Hepatocyte (in vitro differentiated cells): ENCODE results near the gene PTCD1. TPM values are rescaled to one million over a fixed set of nuclear protein-coding genes. Genes with fewer than 3 reads are reported as not detected.

Experiments
- DNase-seq: peaks from one replicate; pipeline ENCODE4 v3.0.0-alpha.2; 2016; ENCODE audit warnings: low spot score
- H2AFZ ChIP-seq: fragments of 200-600 bp; sonication (generic); 2 replicates; pipeline ENCODE4 v1.6.0; 2016; ENCODE audit warnings: antibody characterized with exemption, mild to moderate bottlenecking
- H3K27ac ChIP-seq: fragments of 200-600 bp; sonication (generic); 2 replicates; pipeline ENCODE4 v1.5.1; 2016; ENCODE audit warnings: mild to moderate bottlenecking
- H3K27me3 ChIP-seq: fragments of 200-600 bp; sonication (generic); 2 replicates; pipeline ENCODE4 v1.6.1; 2016
- H3K36me3 ChIP-seq: fragments of 200-600 bp; sonication (generic); replicated peaks from 2 replicates; pipeline ENCODE4 v1.5.1; 2016; ENCODE audit warnings: low read depth; ENCODE audit not compliant: insufficient read depth
- H3K4me1 ChIP-seq: fragments of 200-600 bp; sonication (generic); 2 replicates; pipeline ENCODE4 v1.5.1; 2016; ENCODE audit warnings: mild to moderate bottlenecking, moderate library complexity; ENCODE audit not compliant: insufficient read depth
- H3K4me2 ChIP-seq: fragments of 200-600 bp; sonication (generic); 2 replicates; pipeline ENCODE4 v1.6.0; 2016
- H3K4me3 ChIP-seq: fragments of 200-600 bp; sonication (generic); 2 replicates; pipeline ENCODE4 v1.5.1; 2016; ENCODE audit warnings: mild to moderate bottlenecking
- H3K79me2 ChIP-seq: fragments of 200-600 bp; sonication (generic); 2 replicates; pipeline ENCODE4 v1.6.0; 2017; ENCODE audit warnings: mild to moderate bottlenecking
- H3K9me2 ChIP-seq: fragments of 200-600 bp; sonication (generic); replicated peaks from 2 replicates; pipeline ENCODE4 v1.6.0; 2017; ENCODE audit warnings: mild to moderate bottlenecking; ENCODE audit not compliant: insufficient read depth
- H3K9me3 ChIP-seq: fragments of 200-600 bp; sonication (generic); 2 replicates; pipeline ENCODE4 v1.5.1; 2016; ENCODE audit warnings: low read depth, mild to moderate bottlenecking
- H4K20me1 ChIP-seq: fragments of 200-600 bp; sonication (generic); 2 replicates; pipeline ENCODE4 v1.6.0; 2016; ENCODE audit warnings: mild to moderate bottlenecking; ENCODE audit not compliant: insufficient read depth, poor library complexity, severe bottlenecking
- EZH2 ChIP-seq: fragments of 200-600 bp; sonication (generic); IDR thresholded peaks from 2 replicates; pipeline ENCODE4 v1.6.1; 2016; ENCODE audit warnings: antibody characterized with exemption, mild to moderate bottlenecking, borderline replicate concordance
- EZH2phosphoT487 ChIP-seq: fragments of 200-600 bp; sonication (generic); IDR thresholded peaks from one replicate; pipeline ENCODE4 v1.6.1; 2018; ENCODE audit warnings: antibody characterized with exemption, mild to moderate bottlenecking, low read depth, moderate library complexity; ENCODE audit not compliant: unreplicated experiment, severe bottlenecking
- WGBS: methylation state at CpG from one replicate; pipeline ENCODE4 v1.1.6; 2016; ENCODE audit warnings: low lambda C conversion rate; ENCODE audit errors: missing lambda C conversion rate; 5-methylcytosine and 5-hydroxymethylcytosine counted together
- polyA plus RNA-seq: library from polyadenylated mRNA; unstranded; fragments of >200 nt; fragmentation: Nextera tagmentation; extraction: Ambion mirVana; gene quantifications from 2 replicates; pipeline ENCODE4 v1.2.1, GENCODE V29; 2016
- total RNA-seq: library from RNA; depleted of rRNA; stranded (reverse); fragments of >200 nt; gene quantifications from 2 replicates; pipeline ENCODE4 v1.2.3, GENCODE V29; 2014
- TF ChIP-seq, protein P1 (sequence below): fragments of 200-600 bp; sonication (generic); IDR thresholded peaks from 2 replicates; pipeline ENCODE4 v1.5.1; 2016; ENCODE audit warnings: antibody characterized with exemption, mild to moderate bottlenecking; ENCODE audit not compliant: poor library complexity

Gene PTCD1
- total and polyA plus RNA-seq, 2 experiments from 2014 or later = 10.8 to 11.3 TPM

DNA sequence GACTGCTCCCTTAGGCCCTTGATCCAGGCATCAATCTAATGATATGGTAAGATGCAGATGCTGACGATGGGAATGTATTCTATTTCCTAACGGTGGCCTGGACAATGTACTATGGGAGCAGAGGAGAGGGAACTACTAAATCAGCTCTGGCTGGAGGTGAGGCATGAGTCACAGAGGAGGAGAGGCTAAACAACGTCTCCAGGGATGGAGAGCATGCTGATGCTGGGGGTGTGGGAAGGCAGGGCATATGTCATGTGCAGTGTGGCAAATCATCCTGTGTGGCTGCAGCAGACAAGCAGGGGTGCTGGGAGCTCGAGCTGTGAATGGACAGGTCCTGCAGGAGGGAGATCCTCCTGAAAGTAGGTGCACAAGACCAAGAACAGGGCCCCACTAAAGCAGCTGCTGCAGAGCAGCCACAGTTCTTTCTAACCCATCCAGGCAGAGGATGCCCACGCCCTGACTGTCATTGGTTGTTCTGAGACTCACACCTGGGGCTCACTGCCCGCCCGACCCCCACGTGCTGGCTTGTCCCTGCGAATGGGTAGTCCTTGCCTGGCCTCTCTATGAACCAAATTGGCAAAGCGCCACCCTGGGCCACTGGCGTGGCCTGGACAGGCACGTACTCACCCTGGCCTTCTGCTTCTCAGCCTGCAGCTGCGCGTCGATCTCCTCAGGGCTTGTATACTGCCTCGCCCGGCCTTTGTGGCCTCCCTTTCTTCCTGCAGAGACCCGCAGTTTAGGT lies 34.2 kb downstream of the PTCD1 start:
- TF ChIP-seq, protein P1, sequence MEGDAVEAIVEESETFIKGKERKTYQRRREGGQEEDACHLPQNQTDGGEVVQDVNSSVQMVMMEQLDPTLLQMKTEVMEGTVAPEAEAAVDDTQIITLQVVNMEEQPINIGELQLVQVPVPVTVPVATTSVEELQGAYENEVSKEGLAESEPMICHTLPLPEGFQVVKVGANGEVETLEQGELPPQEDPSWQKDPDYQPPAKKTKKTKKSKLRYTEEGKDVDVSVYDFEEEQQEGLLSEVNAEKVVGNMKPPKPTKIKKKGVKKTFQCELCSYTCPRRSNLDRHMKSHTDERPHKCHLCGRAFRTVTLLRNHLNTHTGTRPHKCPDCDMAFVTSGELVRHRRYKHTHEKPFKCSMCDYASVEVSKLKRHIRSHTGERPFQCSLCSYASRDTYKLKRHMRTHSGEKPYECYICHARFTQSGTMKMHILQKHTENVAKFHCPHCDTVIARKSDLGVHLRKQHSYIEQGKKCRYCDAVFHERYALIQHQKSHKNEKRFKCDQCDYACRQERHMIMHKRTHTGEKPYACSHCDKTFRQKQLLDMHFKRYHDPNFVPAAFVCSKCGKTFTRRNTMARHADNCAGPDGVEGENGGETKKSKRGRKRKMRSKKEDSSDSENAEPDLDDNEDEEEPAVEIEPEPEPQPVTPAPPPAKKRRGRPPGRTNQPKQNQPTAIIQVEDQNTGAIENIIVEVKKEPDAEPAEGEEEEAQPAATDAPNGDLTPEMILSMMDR = no peak
- TF ChIP-seq EZH2phosphoT487 = no peak
- TF ChIP-seq EZH2 = no peak
- no peaks in the 10 kb centered on the region for H3K27me3 ChIP-seq
- no peak overlapping the region for H3K27ac ChIP-seq
- peaks cover 31% of the 10 kb centered on the region for H4K20me1 ChIP-seq
- H3K4me2 ChIP-seq = no peak overlapping the region
- H2AFZ ChIP-seq = no peak overlapping the region
- H3K79me2 ChIP-seq = peaks cover 47% of the 10 kb centered on the region
- no peak overlapping the region for H3K4me3 ChIP-seq
- 91% methylated on average over 18 of the region's 18 CpGs for WGBS
- peaks cover 12% of the 10 kb centered on the region for H3K4me1 ChIP-seq
- DNase-seq = no peak
- H3K36me3 ChIP-seq = no peaks in the 10 kb centered on the region
- no peaks in the 10 kb centered on the region for H3K9me2 ChIP-seq
- H3K9me3 ChIP-seq = no peaks in the 10 kb centered on the region

DNA sequence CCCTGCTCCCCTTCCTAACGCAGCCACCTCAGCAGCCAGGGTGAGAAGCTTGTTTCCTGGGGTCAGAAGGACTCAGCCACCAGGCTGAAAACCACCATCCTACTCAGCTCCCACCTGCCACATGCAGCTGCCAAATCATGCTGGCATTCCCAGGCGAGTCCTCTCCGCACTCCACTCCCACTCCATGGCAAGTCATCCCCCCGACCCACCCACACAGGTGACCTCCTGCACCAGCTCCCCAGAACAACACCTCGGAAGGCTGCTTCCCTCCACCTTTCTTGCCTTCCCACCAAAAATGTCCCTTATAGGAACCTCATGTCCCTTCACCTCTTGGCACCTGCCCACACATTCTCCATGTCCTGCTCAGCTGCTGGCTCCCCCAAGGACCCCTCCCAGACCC lies 34.8 kb downstream of the PTCD1 start:
- H3K9me2 ChIP-seq = no peaks in the 10 kb centered on the region
- no peak overlapping the region for H2AFZ ChIP-seq
- 98% methylated on average over 4 of the region's 5 CpGs for WGBS
- no peaks in the 10 kb centered on the region for H3K9me3 ChIP-seq
- H4K20me1 ChIP-seq = peaks cover 31% of the 10 kb centered on the region
- H3K36me3 ChIP-seq = no peaks in the 10 kb centered on the region
- TF ChIP-seq, protein P1 = no peak
- TF ChIP-seq EZH2phosphoT487 (no peak), EZH2 (no peak)
- H3K27me3 ChIP-seq = no peaks in the 10 kb centered on the region
- no peak overlapping the region for H3K27ac ChIP-seq
- peaks cover 43% of the 10 kb centered on the region for H3K79me2 ChIP-seq
- peaks cover 12% of the 10 kb centered on the region for H3K4me1 ChIP-seq
- no peak for DNase-seq
- no peak overlapping the region for H3K4me3 ChIP-seq
- no peak overlapping the region for H3K4me2 ChIP-seq

DNA sequence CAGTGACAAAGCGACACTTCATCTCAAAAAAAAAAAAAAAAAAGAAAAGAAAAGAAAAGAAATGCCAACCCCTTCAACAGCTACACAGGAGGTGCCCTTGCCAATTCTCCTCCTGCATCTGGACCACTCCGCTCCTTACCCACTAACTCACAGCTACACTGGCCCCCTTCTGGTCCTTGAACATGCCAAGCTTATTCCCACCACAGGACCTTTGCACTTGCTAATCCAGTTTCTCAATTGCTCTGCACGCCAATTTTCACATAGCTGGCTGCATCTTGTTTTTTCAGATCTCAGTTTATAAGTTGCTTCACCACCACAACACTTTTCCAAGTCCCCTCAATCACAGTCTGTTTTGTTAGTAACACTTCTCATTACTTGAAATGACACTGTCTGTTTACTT lies 35.7 kb downstream of the PTCD1 start:
- H3K4me3 ChIP-seq = no peak overlapping the region
- H3K27me3 ChIP-seq = no peaks in the 10 kb centered on the region
- no peaks in the 10 kb centered on the region for H3K9me3 ChIP-seq
- no peak overlapping the region for H2AFZ ChIP-seq
- WGBS = 96% methylated on average over 2 of the region's 3 CpGs
- no peaks in the 10 kb centered on the region for H3K36me3 ChIP-seq
- H3K4me2 ChIP-seq = no peak overlapping the region
- no peak overlapping the region for H3K27ac ChIP-seq
- no peaks in the 10 kb centered on the region for H3K9me2 ChIP-seq
- peaks cover 12% of the 10 kb centered on the region for H3K4me1 ChIP-seq
- peaks cover 39% of the 10 kb centered on the region for H3K79me2 ChIP-seq
- peaks cover 31% of the 10 kb centered on the region for H4K20me1 ChIP-seq
- DNase-seq = no peak
- no peak for TF ChIP-seq EZH2
- TF ChIP-seq EZH2phosphoT487 = no peak
- TF ChIP-seq, protein P1 = no peak
